IMR-90 (cell line): Measurements from ENCODE around the gene PLA2G4A. TPM values are rescaled to one million over a fixed set of nuclear protein-coding genes. Genes with fewer than 3 reads are reported as not detected.
A peak's percentile ranks its signal among the peaks of the same experiment; 100 is the strongest.

Source experiments
- ATAC-seq: fragments of 200-7000 bp; cut with Tn5 transposase; 2 replicates; pipeline ENCODE4 v1.9.1; 2020; ENCODE audit warnings: low read depth, mild to moderate bottlenecking, moderate library complexity
- BruUV-seq: library from RNA; stranded (reverse); fragments of 400-500 nt; replicated peaks from 2 replicates; lab custom pipeline; 2021; lab: Mats Ljungman, UMichigan
- CTCF ChIA-PET: fragments of 300-600 bp; formaldehyde crosslinking; extraction: SDS; loops from one replicate; lab custom pipeline; 2021; ENCODE audit warnings: antibody characterized with exemption; lab: Yijun Ruan, JAX
- POLR2A ChIA-PET: fragments of 300-600 bp; sonication (Branson Sonifier 250); formaldehyde crosslinking; loops from one replicate; lab custom pipeline; 2022; ENCODE audit warnings: antibody characterized with exemption; ENCODE audit not compliant: unreplicated experiment; lab: Charles Lee
- DNase-seq: peaks from one replicate; pipeline ENCODE4 v3.0.0; 2013
- H2AFZ ChIP-seq: replicated peaks from 2 replicates; pipeline ENCODE3; 2013; ENCODE audit warnings: low read length, mild to moderate bottlenecking; ENCODE audit not compliant: poor library complexity
- H2AK5ac ChIP-seq: 2 replicates; pipeline ENCODE4 v1.6.1; 2013; ENCODE audit warnings: low read depth, low read length, inconsistent platforms
- H2AK9ac ChIP-seq: replicated peaks from 2 replicates; pipeline ENCODE3; 2013; ENCODE audit warnings: mild to moderate bottlenecking, low read depth, low read length, moderate library complexity; ENCODE audit not compliant: poor library complexity
- H2BK120ac ChIP-seq: 2 replicates; pipeline ENCODE4 v1.6.1; 2013; ENCODE audit warnings: low read depth, low read length, inconsistent platforms
- H2BK15ac ChIP-seq: 3 replicates; pipeline ENCODE4 v1.6.1; 2013; ENCODE audit warnings: low read depth, low read length, inconsistent platforms
- H2BK20ac ChIP-seq: 2 replicates; pipeline ENCODE4 v1.6.1; 2013; ENCODE audit warnings: low read depth, mild to moderate bottlenecking, inconsistent platforms, low read length, moderate library complexity
- H2BK5ac ChIP-seq: 2 replicates; pipeline ENCODE4 v1.6.1; 2013; ENCODE audit warnings: mild to moderate bottlenecking, low read depth, low read length, inconsistent platforms; ENCODE audit not compliant: poor library complexity, severe bottlenecking
- H3K14ac ChIP-seq: replicated peaks from 2 replicates; pipeline ENCODE4 v1.6.1; 2013; ENCODE audit warnings: low read depth, low read length, inconsistent platforms
- H3K18ac ChIP-seq: 2 replicates; pipeline ENCODE4 v1.6.1; 2013; ENCODE audit warnings: low read depth, low read length, control low read depth
- H3K23ac ChIP-seq: 2 replicates; pipeline ENCODE4 v1.6.1; 2013; ENCODE audit warnings: low read depth, low read length, inconsistent platforms
- H3K27ac ChIP-seq: 2 replicates; pipeline ENCODE4 v1.5.1; 2013; ENCODE audit warnings: mild to moderate bottlenecking, control low read depth, low read length; ENCODE audit not compliant: insufficient read depth
- H3K27me3 ChIP-seq: 2 replicates; pipeline ENCODE4 v1.6.1; 2013; ENCODE audit warnings: low read length; ENCODE audit not compliant: control insufficient read depth, insufficient read depth
- H3K36me3 ChIP-seq: 2 replicates; pipeline ENCODE4 v1.6.1; 2013; ENCODE audit warnings: low read length, mixed read lengths; ENCODE audit not compliant: control insufficient read depth, insufficient read depth
- H3K4ac ChIP-seq: 2 replicates; pipeline ENCODE4 v1.6.1; 2013; ENCODE audit warnings: low read depth, low read length, inconsistent platforms
- H3K4me1 ChIP-seq: 2 replicates; pipeline ENCODE4 v1.6.1; 2013; ENCODE audit warnings: low read length, mixed read lengths; ENCODE audit not compliant: control insufficient read depth, insufficient read depth
- H3K4me2 ChIP-seq: 2 replicates; pipeline ENCODE4 v1.6.1; 2013; ENCODE audit warnings: low read depth, mild to moderate bottlenecking, control low read depth, low read length, moderate library complexity
- H3K4me3 ChIP-seq: 2 replicates; pipeline ENCODE4 v1.5.1; 2013; ENCODE audit warnings: low read depth, mild to moderate bottlenecking, control low read depth, low read length, moderate library complexity; ENCODE audit not compliant: insufficient read depth
- H3K56ac ChIP-seq: 2 replicates; pipeline ENCODE4 v1.6.1; 2013; ENCODE audit warnings: low read length, inconsistent platforms; ENCODE audit not compliant: insufficient read depth; ENCODE audit errors: extremely low read depth
- H3K79me1 ChIP-seq, 2 experiments: 2 replicates each; pipeline ENCODE4 v1.6.1; 2013; ENCODE audit warnings: low read length in 2 of 2, inconsistent platforms in 1 of 2, low read depth in 1 of 2
- H3K9ac ChIP-seq: 2 replicates; pipeline ENCODE4 v1.6.1; 2013; ENCODE audit warnings: low read depth, low read length, control low read depth
- H3K9me1 ChIP-seq: 2 replicates; pipeline ENCODE4 v1.6.1; 2013; ENCODE audit warnings: low read length, inconsistent platforms; ENCODE audit not compliant: insufficient read depth
- H3K9me3 ChIP-seq: 2 replicates; pipeline ENCODE4 v1.6.1; 2013; ENCODE audit warnings: low read length; ENCODE audit not compliant: control insufficient read depth, insufficient read depth
- H4K20me1 ChIP-seq: 2 replicates; pipeline ENCODE4 v1.6.1; 2013; ENCODE audit warnings: low read length, inconsistent platforms; ENCODE audit not compliant: insufficient read depth
- H4K5ac ChIP-seq: 2 replicates; pipeline ENCODE4 v1.6.1; 2013; ENCODE audit warnings: mild to moderate bottlenecking, low read depth, low read length, control low read depth
- H4K8ac ChIP-seq, 2 experiments: 2 replicates each; pipeline ENCODE4 v1.6.1; 2013; ENCODE audit warnings: low read depth in 2 of 2, low read length in 2 of 2, control low read depth in 1 of 2, inconsistent platforms in 1 of 2
- H4K91ac ChIP-seq: 2 replicates; pipeline ENCODE4 v1.6.1; 2013; ENCODE audit warnings: low read depth, low read length, inconsistent platforms; ENCODE audit not compliant: insufficient read depth
- BHLHE40 ChIP-seq: fragments of 150-350 bp; IDR thresholded peaks from 2 replicates; pipeline ENCODE4 v1.6.1; 2016; ENCODE audit warnings: mild to moderate bottlenecking, low read depth, low read length
- CEBPB ChIP-seq: IDR thresholded peaks from 2 replicates; pipeline ENCODE4 v1.6.1; 2012; ENCODE audit warnings: low read depth, low read length, improper control_type of control experiment
- CHD1 ChIP-seq: IDR thresholded peaks from 2 replicates; pipeline ENCODE4 v1.6.1; 2012; ENCODE audit warnings: low read depth, low read length, improper control_type of control experiment
- CTCF ChIP-seq: conservative IDR thresholded peaks from 2 replicates; pipeline ENCODE4 v1.5.1; 2012; ENCODE audit warnings: mild to moderate bottlenecking, low read depth, low read length, improper control_type of control experiment
- ELK1 ChIP-seq: fragments of 150-350 bp; IDR thresholded peaks from 2 replicates; pipeline ENCODE4 v1.6.1; 2016; ENCODE audit warnings: low read depth, mild to moderate bottlenecking, low read length, moderate library complexity, borderline replicate concordance
- MAFK ChIP-seq: IDR thresholded peaks from 2 replicates; pipeline ENCODE4 v1.6.1; 2012; ENCODE audit warnings: low read depth, low read length, improper control_type of control experiment
- POLR2A ChIP-seq: IDR thresholded peaks from 2 replicates; pipeline ENCODE4 v1.6.1; 2012; ENCODE audit warnings: mild to moderate bottlenecking, low read depth, low read length
- RFX5 ChIP-seq: IDR thresholded peaks from 2 replicates; pipeline ENCODE4 v1.8.0; 2012; ENCODE audit warnings: low read depth, mild to moderate bottlenecking, low read length, moderate library complexity
- WGBS, 2 experiments: methylation state at CpG; one replicate each; pipeline versions ENCODE4 v1.1.5 to v1.1.7; 2013; ENCODE audit warnings: missing lambda C conversion rate in 2 of 2; ENCODE audit not compliant: insufficient read length in 1 of 2; ENCODE audit errors: extremely low coverage in 2 of 2; 5-methylcytosine and 5-hydroxymethylcytosine counted together
- dilution Hi-C: fragments of 300-500 bp; cut with HindIII; formaldehyde crosslinking; loops from one replicate; pipeline ENCODE4 v1.14.3; 2018; ENCODE audit warnings: low sequenced_read_pairs; ENCODE audit not compliant: unreplicated experiment
- in situ Hi-C: fragments of 300-500 bp; cut with MboI; formaldehyde crosslinking; loops from 3 replicates; pipeline ENCODE4 v1.14.3; 2019; ENCODE audit warnings: low sequenced_read_pairs, inconsistent platforms, mixed read lengths
- intact Hi-C: fragments of 100-400 bp; cut with micrococcal nuclease; formaldehyde crosslinking; loops from 2 replicates; pipeline ENCODE4 v1.10.0; 2022
- polyA plus RNA-seq, 3 experiments: library from polyadenylated mRNA; depleted of rRNA; stranded (reverse); fragments of >200 nt; gene quantifications; 2 replicates each; pipeline ENCODE4 v1.2.3, GENCODE V29; 2012; ENCODE audit warnings: low replicate concordance in 1 of 3
- total RNA-seq: library from RNA; depleted of rRNA; stranded (reverse); fragments of >200 nt; gene quantifications from 2 replicates; pipeline ENCODE4 v1.2.3, GENCODE V29; 2012

PLA2G4A gene
- total and polyA plus RNA-seq, 2 of the 4 experiments (the other 2 are of a cell fraction), result 1.6 to 3.8 TPM

GRCh38 chr1:187037973-187038553 lies 209.3 kb downstream of the PLA2G4A start:
- Histone ChIP-seq H2AFZ (no peak overlapping the region), H3K4ac (no peak overlapping the region), H3K9ac (no peak overlapping the region), H3K9me3 (no peaks in the 10 kb centered on the region), H2BK5ac (no peak overlapping the region), H3K4me1 (no peaks in the 10 kb centered on the region), H3K18ac (no peak overlapping the region), H4K8ac (no peak overlapping the region), H2BK15ac (no peak overlapping the region), H2BK120ac (no peak overlapping the region), H3K79me1 (no peaks in the 10 kb centered on the region), H2BK20ac (no peak overlapping the region), H3K9me1 (no peaks in the 10 kb centered on the region), H3K4me2 (no peak overlapping the region), H3K36me3 (no peaks in the 10 kb centered on the region), H2AK9ac (no peak overlapping the region), H3K14ac (no peak overlapping the region), H4K5ac (no peak overlapping the region), H3K27ac (no peak overlapping the region), H4K20me1 (no peaks in the 10 kb centered on the region), H2AK5ac (no peak overlapping the region), H4K91ac (no peak overlapping the region), H3K56ac (no peak overlapping the region), H3K23ac (no peak overlapping the region), H3K27me3 (no peaks in the 10 kb centered on the region), H3K4me3 (no peak overlapping the region)
- in situ Hi-C loops, result no loop called here
- WGBS, 2 experiments, result no CpG with 5 or more reads among the region's 1 CpG
- TF ChIP-seq MAFK (peak; percentile 43), CHD1 (no peak), CTCF (no peak), ELK1 (no peak), BHLHE40 (no peak), RFX5 (no peak), POLR2A (no peak), CEBPB (no peak)
- dilution Hi-C loops, result no loop called here
- ChIA-PET CTCF (interaction anchor here (0.8 kb wide), 1 partner anchor 42 kb away, joined by 3 read pairs; no protein-coding TSS in a partner anchor), POLR2A (no interaction called here)
- DNase-seq (no peak), ATAC-seq (no peak)
- intact Hi-C loops, result loop anchor here (10.0 kb wide), 1 partner anchor 1077 kb away; no protein-coding TSS in a partner anchor
- BruUV-seq, result no TSS peak
